Vagina (tissue), 2 donors: ENCODE measurements around the gene PDCL2.

Experiments used
- POLR2A ChIP-seq, 2 donors: fragments of 450-650 bp; IDR thresholded peaks; one replicate each; pipeline ENCODE4 v1.6.1; 2017; ENCODE audit warnings: antibody characterized with exemption in 2 of 2, mild to moderate bottlenecking in 2 of 2, moderate library complexity in 2 of 2
- POLR2AphosphoS5 ChIP-seq, 2 donors: sonication (generic); formaldehyde crosslinking; IDR thresholded peaks; one replicate each; pipeline ENCODE4 v1.9.0; 2017; ENCODE audit warnings: antibody characterized with exemption in 2 of 2, mild to moderate bottlenecking in 2 of 2, low read depth in 1 of 2; ENCODE audit not compliant: insufficient read depth in 1 of 2
- TF ChIP-seq, protein P1 (sequence below), 3 experiments: fragments of 450-650 bp in 2 of 3; fragments of 200-600 bp in 1 of 3; sonication (generic) in 1 of 3; IDR thresholded peaks; one replicate each; pipeline ENCODE4 v1.5.1; 2017 to 2019; ENCODE audit warnings: antibody characterized with exemption in 3 of 3, mild to moderate bottlenecking in 2 of 3, moderate library complexity in 2 of 3

DNA sequence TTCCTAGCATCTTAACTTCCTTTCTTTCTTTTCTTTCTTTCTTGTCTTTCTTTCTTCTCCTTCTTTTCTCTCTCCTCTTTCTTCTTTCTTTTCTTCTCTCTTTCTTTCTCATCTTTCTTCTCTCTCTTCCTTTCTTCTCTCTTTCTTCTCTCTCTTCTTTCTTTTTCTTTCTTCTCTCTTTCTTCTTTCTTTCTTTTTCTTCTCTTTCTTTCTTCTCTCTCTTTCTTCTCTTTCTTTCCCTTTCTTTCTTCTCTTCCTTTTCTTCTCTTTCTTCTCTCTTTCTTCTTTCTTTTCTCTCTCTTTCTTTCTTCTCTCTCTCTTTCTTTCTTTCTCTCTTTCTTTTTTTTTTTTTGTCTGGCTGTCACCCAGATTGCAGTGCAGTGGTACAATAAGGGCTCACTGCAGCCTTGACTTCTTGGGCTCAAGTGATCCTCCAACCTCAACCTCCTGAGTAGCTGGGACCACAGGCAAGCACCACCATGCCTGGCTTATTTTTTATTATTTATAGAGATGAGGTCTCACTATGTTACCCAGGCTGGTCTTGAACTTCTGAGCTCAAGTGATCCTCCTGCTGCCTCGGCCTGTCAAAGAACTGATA lies 26.6 kb upstream of the PDCL2 start:
- TF ChIP-seq POLR2A (IDR thresholded peaks at IDR 0.05) (no peak), POLR2AphosphoS5 (IDR thresholded peaks at IDR 0.05; ENCODE audit: insufficient read depth in 1 of 2, low read depth in 1 of 2) (no peak)
- TF ChIP-seq, protein P1, sequence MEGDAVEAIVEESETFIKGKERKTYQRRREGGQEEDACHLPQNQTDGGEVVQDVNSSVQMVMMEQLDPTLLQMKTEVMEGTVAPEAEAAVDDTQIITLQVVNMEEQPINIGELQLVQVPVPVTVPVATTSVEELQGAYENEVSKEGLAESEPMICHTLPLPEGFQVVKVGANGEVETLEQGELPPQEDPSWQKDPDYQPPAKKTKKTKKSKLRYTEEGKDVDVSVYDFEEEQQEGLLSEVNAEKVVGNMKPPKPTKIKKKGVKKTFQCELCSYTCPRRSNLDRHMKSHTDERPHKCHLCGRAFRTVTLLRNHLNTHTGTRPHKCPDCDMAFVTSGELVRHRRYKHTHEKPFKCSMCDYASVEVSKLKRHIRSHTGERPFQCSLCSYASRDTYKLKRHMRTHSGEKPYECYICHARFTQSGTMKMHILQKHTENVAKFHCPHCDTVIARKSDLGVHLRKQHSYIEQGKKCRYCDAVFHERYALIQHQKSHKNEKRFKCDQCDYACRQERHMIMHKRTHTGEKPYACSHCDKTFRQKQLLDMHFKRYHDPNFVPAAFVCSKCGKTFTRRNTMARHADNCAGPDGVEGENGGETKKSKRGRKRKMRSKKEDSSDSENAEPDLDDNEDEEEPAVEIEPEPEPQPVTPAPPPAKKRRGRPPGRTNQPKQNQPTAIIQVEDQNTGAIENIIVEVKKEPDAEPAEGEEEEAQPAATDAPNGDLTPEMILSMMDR (IDR thresholded peaks at IDR 0.05): no peak
